Kidney (tissue), 14 donors: ENCODE results near the gene HPSE2. TPM values are rescaled to one million over a fixed set of nuclear protein-coding genes. Genes with fewer than 3 reads are reported as not detected.

Experiments used
- DNase-seq, 5 donors: peaks; one replicate each; pipeline ENCODE4 v3.0.0-alpha.2; 2013 to 2020
- FAIRE-seq: peaks from 2 replicates; lab custom pipeline; 2012; peaks lifted over from hg19 to GRCh38; lab: Jason Lieb, UNC
- H3K27ac ChIP-seq, 2 donors: one replicate each; pipeline ENCODE4 v1.7.0; 2013; ENCODE audit warnings: low read depth in 2 of 2, low read length in 2 of 2, inconsistent platforms in 1 of 2
- H3K27me3 ChIP-seq: one replicate; pipeline ENCODE4 v1.7.1; 2013; ENCODE audit warnings: low read length, inconsistent platforms; ENCODE audit not compliant: control insufficient read depth, insufficient read depth
- H3K36me3 ChIP-seq, 3 donors: one replicate each; pipeline versions ENCODE4 v1.7.0 to v1.7.1; 2013; ENCODE audit warnings: low read length in 3 of 3, control low read depth in 1 of 3, inconsistent platforms in 1 of 3; ENCODE audit not compliant: insufficient read depth in 3 of 3, control insufficient read depth in 2 of 3
- H3K4me1 ChIP-seq, 3 donors: one replicate each; pipeline versions ENCODE4 v1.7.0 to v1.7.1; 2013; ENCODE audit warnings: low read length in 3 of 3, inconsistent platforms in 1 of 3, low read depth in 1 of 3; ENCODE audit not compliant: control insufficient read depth in 2 of 3, insufficient read depth in 2 of 3
- H3K4me3 ChIP-seq, 3 donors: one replicate each; pipeline versions ENCODE4 v1.7.0 to v1.8.1; 2013; ENCODE audit warnings: low read length in 3 of 3, control low read depth in 1 of 3, inconsistent platforms in 1 of 3
- H3K9ac ChIP-seq, 3 donors: one replicate each; pipeline versions ENCODE4 v1.7.0 to v1.7.1; 2013; ENCODE audit warnings: low read length in 3 of 3, control low read depth in 1 of 3, inconsistent platforms in 1 of 3
- H3K9me3 ChIP-seq, 3 donors: one replicate each; pipeline versions ENCODE4 v1.7.0 to v1.7.1; 2013; ENCODE audit warnings: low read length in 3 of 3, control low read depth in 1 of 3, inconsistent platforms in 1 of 3; ENCODE audit not compliant: control insufficient read depth in 2 of 3, insufficient read depth in 1 of 3
- CTCF ChIP-seq: IDR thresholded peaks from 3 replicates; pipeline ENCODE4 v1.5.1; 2012; ENCODE audit warnings: mild to moderate bottlenecking, moderate library complexity, borderline replicate concordance; ENCODE audit not compliant: insufficient read depth; ENCODE audit errors: extremely low read depth
- intact Hi-C: fragments of 100-400 bp; cut with DNase I; formaldehyde crosslinking; loops from one replicate; pipeline ENCODE4 v1.11.1; 2022
- polyA plus RNA-seq: library from polyadenylated mRNA; stranded (reverse); fragments of 350-450 nt; fragmentation: Illumina TruSeq; extraction: RNeasy Lipid Tissue Mini Kit (QIAGEN cat#74804); gene quantifications from one replicate; pipeline ENCODE4 v1.2.3, GENCODE V29; 2014; ENCODE audit warnings: low read depth, low replicate concordance; ENCODE audit not compliant: insufficient read depth
- total RNA-seq: library from RNA; stranded (reverse); fragmentation: NEBNext Ultra II Directional; extraction: Animal tissue kit (Norgen Biotek cat#: 25700); gene quantifications from one replicate; pipeline ENCODE4 v1.2.1, GENCODE V29; 2021
- donor health status: control.
- donor health status: control.
- donor health status: control.
- donor health status: control.
- donor health status: control.
- donor health status: DM: yes; HTN: yes; CAD: no.
- donor health status: Normal renal cell carcinoma (clear cell type).

Gene HPSE2
- total and polyA plus RNA-seq, 2 donors from 2014 or later = 1.4 to 3.0 TPM

- Histone ChIP-seq H3K27ac (no peak overlapping the region), H3K4me1 (no peaks in the 10 kb centered on the region), H3K9ac (no peak overlapping the region), H3K27me3 (no peaks in the 10 kb centered on the region), H3K36me3 (no peaks in the 10 kb centered on the region), H3K4me3 (no peak overlapping the region), H3K9me3 (no peaks in the 10 kb centered on the region)
- intact Hi-C loops = no loop called here
- no peak for FAIRE-seq
- peak in 1 of 5 donors; percentile 13 for DNase-seq
- no peak for TF ChIP-seq CTCF
These were observed 319.0 kb downstream of the HPSE2 start for GRCh38 chr10:98916526-98917125.

GRCh38 chr10:98915911-98916310 is 319.7 kb downstream of the HPSE2 start:
- FAIRE-seq = no peak
- no peaks in the 10 kb centered on the region for H3K27me3 ChIP-seq
- intact Hi-C loops = no loop called here
- no peaks in the 10 kb centered on the region for H3K9me3 ChIP-seq
- H3K36me3 ChIP-seq = no peaks in the 10 kb centered on the region
- H3K4me3 ChIP-seq = no peak overlapping the region
- H3K4me1 ChIP-seq = no peaks in the 10 kb centered on the region
- no peak for DNase-seq
- no peak overlapping the region for H3K9ac ChIP-seq
- no peak overlapping the region for H3K27ac ChIP-seq
- TF ChIP-seq CTCF = no peak

GRCh38 chr10:98910546-98910945 is 325.1 kb downstream of the HPSE2 start:
- Histone ChIP-seq H3K4me1 (no peaks in the 10 kb centered on the region), H3K9me3 (no peaks in the 10 kb centered on the region), H3K27ac (no peak overlapping the region), H3K9ac (no peak overlapping the region), H3K27me3 (no peaks in the 10 kb centered on the region), H3K4me3 (no peak overlapping the region), H3K36me3 (no peaks in the 10 kb centered on the region)
- DNase-seq = no peak
- no peak for TF ChIP-seq CTCF
- FAIRE-seq = no peak
- intact Hi-C loops = no loop called here

- DNase-seq (no peak), FAIRE-seq (no peak)
- Histone ChIP-seq H3K4me1 (no peaks in the 10 kb centered on the region), H3K4me3 (no peak overlapping the region), H3K9ac (no peak overlapping the region), H3K27me3 (no peaks in the 10 kb centered on the region), H3K27ac (no peak overlapping the region), H3K9me3 (no peaks in the 10 kb centered on the region), H3K36me3 (no peaks in the 10 kb centered on the region)
- intact Hi-C loops = no loop called here
- no peak for TF ChIP-seq CTCF
These were observed 325.6 kb downstream of the HPSE2 start for GRCh38 chr10:98910048-98910447.
